H1 (cell line): ENCODE results near the gene RBSN. TPM values are rescaled to one million over a fixed set of nuclear protein-coding genes. Genes with fewer than 3 reads are reported as not detected.

Source experiments
- CTCF ChIA-PET: fragments of 300-600 bp; sonication (Branson Sonifier 250); formaldehyde crosslinking; loops from one replicate; lab custom pipeline; 2021; ENCODE audit not compliant: partially characterized antibody; lab: Charles Lee
- POLR2A ChIA-PET: fragments of 300-600 bp; sonication (Branson Sonifier 250); formaldehyde crosslinking; loops from one replicate; lab custom pipeline; 2021; ENCODE audit warnings: inconsistent platforms; ENCODE audit not compliant: partially characterized antibody; lab: Charles Lee
- DNase-seq, 2 experiments: peaks; one replicate each; pipeline versions ENCODE4 v3.0.0 to v3.0.0-alpha.2; 2010 to 2022; ENCODE audit warnings: low spot score in 2 of 2, low read depth in 1 of 2, mixed read lengths in 1 of 2
- FAIRE-seq: peaks from 2 replicates; lab custom pipeline; 2011; peaks lifted over from hg19 to GRCh38; lab: Jason Lieb, UNC
- H2AFZ ChIP-seq: 2 replicates; pipeline ENCODE4 v1.8.1; 2012; ENCODE audit warnings: low read length, inconsistent platforms
- H2AK5ac ChIP-seq: 2 replicates; pipeline ENCODE4 v1.6.1; 2013; ENCODE audit warnings: low read depth, low read length
- H2BK120ac ChIP-seq: replicated peaks from 2 replicates; pipeline ENCODE3; 2013; ENCODE audit warnings: low read depth, low read length, inconsistent platforms
- H2BK12ac ChIP-seq: 2 replicates; pipeline ENCODE4 v1.6.1; 2013; ENCODE audit warnings: low read depth, low read length
- H2BK15ac ChIP-seq: 2 replicates; pipeline ENCODE4 v1.6.1; 2013; ENCODE audit warnings: low read length
- H2BK20ac ChIP-seq: 2 replicates; pipeline ENCODE4 v1.6.1; 2013; ENCODE audit warnings: low read length
- H2BK5ac ChIP-seq: 2 replicates; pipeline ENCODE4 v1.6.1; 2013; ENCODE audit warnings: low read depth, low read length
- H3K14ac ChIP-seq: 2 replicates; pipeline ENCODE4 v1.6.1; 2013; ENCODE audit warnings: inconsistent platforms; ENCODE audit not compliant: insufficient read length
- H3K18ac ChIP-seq: 2 replicates; pipeline ENCODE4 v1.6.1; 2013; ENCODE audit warnings: low read length; ENCODE audit errors: extremely low read depth
- H3K23ac ChIP-seq: 2 replicates; pipeline ENCODE4 v1.6.1; 2013; ENCODE audit warnings: inconsistent platforms; ENCODE audit not compliant: insufficient read length
- H3K23me2 ChIP-seq: 2 replicates; pipeline ENCODE4 v1.6.1; 2013; ENCODE audit warnings: low read depth, low read length
- H3K27ac ChIP-seq: 2 replicates; pipeline ENCODE4 v1.6.1; 2011; ENCODE audit warnings: low read depth, low read length, inconsistent platforms
- H3K27me3 ChIP-seq, 4 experiments: replicated peaks in 1 of 4; 1 replicate in 1 of 4; 2 replicates in 3 of 4; pipeline versions ENCODE4 v1.6.1 to v1.8.1; 2011 to 2013; ENCODE audit warnings: low read length in 3 of 4, mild to moderate bottlenecking in 3 of 4, inconsistent platforms in 2 of 4, mixed read lengths in 2 of 4, moderate library complexity in 1 of 4; ENCODE audit not compliant: control insufficient read depth in 3 of 4, insufficient read depth in 3 of 4; ENCODE audit errors: extremely low read depth in 1 of 4
- H3K36me3 ChIP-seq, 4 experiments: 2 replicates each; pipeline versions ENCODE4 v1.6.1 to v1.8.1; 2011 to 2013; ENCODE audit warnings: mild to moderate bottlenecking in 4 of 4, low read length in 3 of 4, moderate library complexity in 2 of 4, control low read depth in 1 of 4, inconsistent platforms in 1 of 4; ENCODE audit not compliant: insufficient read depth in 4 of 4, control insufficient read depth in 2 of 4
- H3K4ac ChIP-seq: replicated peaks from 2 replicates; pipeline ENCODE3; 2013; ENCODE audit warnings: low read length, low read depth, mixed read lengths, inconsistent platforms; ENCODE audit not compliant: insufficient read length
- H3K4me1 ChIP-seq, 4 experiments: replicated peaks in 1 of 4; 1 replicate in 1 of 4; 2 replicates in 3 of 4; pipeline versions ENCODE4 v1.6.1 to v1.8.1; 2011 to 2013; ENCODE audit warnings: low read length in 3 of 4, inconsistent platforms in 2 of 4, mixed read lengths in 1 of 4; ENCODE audit not compliant: insufficient read depth in 4 of 4, control insufficient read depth in 3 of 4
- H3K4me2 ChIP-seq, 2 experiments: 2 replicates each; pipeline versions ENCODE4 v1.6.1 to v1.8.1; 2011 to 2013; ENCODE audit warnings: low read depth in 2 of 2, low read length in 2 of 2, control low read depth in 1 of 2, inconsistent platforms in 1 of 2, mild to moderate bottlenecking in 1 of 2; ENCODE audit not compliant: insufficient read depth in 1 of 2
- H3K4me3 ChIP-seq, 4 experiments: fragments of 200-600, 300-600 bp in 1 of 4; sonication (generic), shearing (Covaris generic), sonication (Bioruptor Twin) in 1 of 4; 2 replicates each; pipeline versions ENCODE4 v1.5.1 to v1.8.1; 2011 to 2016; ENCODE audit warnings: low read length in 4 of 4, low read depth in 3 of 4, control low read depth in 2 of 4, inconsistent platforms in 2 of 4, mild to moderate bottlenecking in 2 of 4, mixed read lengths in 1 of 4, moderate library complexity in 1 of 4; ENCODE audit not compliant: insufficient read depth in 2 of 4; ENCODE audit errors: extremely low read depth in 1 of 4
- H3K56ac ChIP-seq: replicated peaks from 2 replicates; pipeline ENCODE3; 2013; ENCODE audit warnings: low read depth, mild to moderate bottlenecking, mixed read lengths, low read length, inconsistent platforms; ENCODE audit not compliant: insufficient read length
- H3K79me1 ChIP-seq: 2 replicates; pipeline ENCODE4 v1.6.1; 2013; ENCODE audit warnings: low read depth, low read length, control low read depth
- H3K79me2 ChIP-seq, 2 experiments: 2 replicates each; pipeline versions ENCODE4 v1.6.1 to v1.8.1; 2012 to 2013; ENCODE audit warnings: low read length in 2 of 2, mild to moderate bottlenecking in 2 of 2, inconsistent platforms in 1 of 2; ENCODE audit not compliant: insufficient read depth in 2 of 2, control insufficient read depth in 1 of 2
- H3K9ac ChIP-seq, 4 experiments: replicated peaks in 1 of 4; 1 replicate in 1 of 4; 2 replicates in 3 of 4; pipeline versions ENCODE4 v1.6.1 to v1.8.1; 2011 to 2013; ENCODE audit warnings: low read depth in 3 of 4, low read length in 3 of 4, control low read depth in 2 of 4, mild to moderate bottlenecking in 2 of 4, moderate library complexity in 2 of 4, inconsistent platforms in 1 of 4; ENCODE audit errors: extremely low read depth in 1 of 4
- H3K9me3 ChIP-seq, 2 experiments: 2 replicates each; pipeline versions ENCODE4 v1.6.1 to v1.8.1; 2012 to 2013; ENCODE audit warnings: mild to moderate bottlenecking in 2 of 2, moderate library complexity in 2 of 2, control low read depth in 1 of 2, inconsistent platforms in 1 of 2, low read depth in 1 of 2, low read length in 1 of 2, mixed read lengths in 1 of 2; ENCODE audit not compliant: insufficient read depth in 2 of 2
- H4K20me1 ChIP-seq, 2 experiments: replicated peaks in 1 of 2; 2 replicates each; pipeline versions ENCODE3 to v1.8.1; 2011 to 2013; ENCODE audit warnings: inconsistent platforms in 2 of 2, low read length in 2 of 2, mild to moderate bottlenecking in 1 of 2; ENCODE audit not compliant: insufficient read depth in 2 of 2, control insufficient read depth in 1 of 2
- H4K5ac ChIP-seq: 2 replicates; pipeline ENCODE4 v1.6.1; 2013; ENCODE audit warnings: low read length, low read depth, mixed read lengths, inconsistent platforms; ENCODE audit not compliant: insufficient read length
- H4K8ac ChIP-seq: 2 replicates; pipeline ENCODE4 v1.8.0; 2013; ENCODE audit warnings: mild to moderate bottlenecking, moderate library complexity, low read length, inconsistent platforms; ENCODE audit not compliant: insufficient read depth; ENCODE audit errors: extremely low read depth
- H4K91ac ChIP-seq: replicated peaks from 2 replicates; pipeline ENCODE3; 2013; ENCODE audit warnings: low read length, mixed read lengths, inconsistent platforms; ENCODE audit not compliant: insufficient read length
- CHD2 ChIP-seq: IDR thresholded peaks from 2 replicates; pipeline ENCODE4 v1.6.1; 2012; ENCODE audit warnings: low read length, improper control_type of control experiment
- JUN ChIP-seq: IDR thresholded peaks from 2 replicates; pipeline ENCODE4 v1.6.1; 2011; ENCODE audit warnings: low read depth, mild to moderate bottlenecking, improper control_type of control experiment, low read length
- PHF8 ChIP-seq: fragments of 200-600 bp; sonication (generic); conservative IDR thresholded peaks from 2 replicates; pipeline ENCODE4 v1.7.1; 2012; ENCODE audit warnings: low read depth, mild to moderate bottlenecking, inconsistent platforms, low read length, moderate library complexity
- RBBP5 ChIP-seq: IDR thresholded peaks from 2 replicates; pipeline ENCODE4 v1.7.1; 2012; ENCODE audit warnings: low read depth, mild to moderate bottlenecking, inconsistent platforms, low read length, moderate library complexity, borderline replicate concordance
- SIN3A ChIP-seq, 2 experiments: IDR thresholded peaks in 1 of 2; conservative IDR thresholded peaks in 1 of 2; 2 replicates each; pipeline ENCODE4 v1.6.1; 2011 to 2012; ENCODE audit warnings: low read length in 2 of 2, improper control_type of control experiment in 1 of 2, low read depth in 1 of 2, mild to moderate bottlenecking in 1 of 2
- SP1 ChIP-seq: IDR thresholded peaks from 2 replicates; pipeline ENCODE4 v1.6.1; 2011; ENCODE audit warnings: low read depth, low read length
- SP4 ChIP-seq: IDR thresholded peaks from 2 replicates; pipeline ENCODE4 v1.6.1; 2012; ENCODE audit warnings: low read length, inconsistent platforms
- TAF1 ChIP-seq: IDR thresholded peaks from 2 replicates; pipeline ENCODE4 v1.6.1; 2011; ENCODE audit warnings: mild to moderate bottlenecking, low read depth, low read length
- WGBS, 2 experiments: shearing (Covaris generic) in 1 of 2; methylation state at CpG; one replicate each; pipeline versions ENCODE4 v1.1.6 to v1.1.7; 2013 to 2015; ENCODE audit warnings: low lambda C conversion rate in 2 of 2, mixed read lengths in 2 of 2, inconsistent platforms in 1 of 2, low coverage in 1 of 2, missing lambda C conversion rate in 1 of 2; ENCODE audit not compliant: insufficient replicate concordance in 2 of 2, insufficient coverage in 1 of 2, insufficient read length in 1 of 2; ENCODE audit errors: extremely low coverage in 1 of 2, missing lambda C conversion rate in 1 of 2; 5-methylcytosine and 5-hydroxymethylcytosine counted together
- polyA plus RNA-seq, 7 experiments: library from polyadenylated mRNA; depleted of rRNA in 3 of 7; stranded (reverse) in 5 of 7; unstranded in 2 of 7; fragments of >200 nt in 5 of 7; fragments of 200-250 nt in 2 of 7; gene quantifications; 1 replicate in 5 of 7; 2 replicates in 1 of 7; 4 replicates in 1 of 7; pipeline versions ENCODE4 v1.2.1 to v1.2.3, GENCODE V29; 2011 to 2013; ENCODE audit warnings: missing spikeins in 2 of 7, mixed read lengths in 2 of 7
- total RNA-seq: library from RNA; stranded (reverse); fragmentation: NEBNext Ultra II Directional; extraction: Animal tissue kit (Norgen Biotek cat#: 25700); gene quantifications from 2 replicates; pipeline ENCODE4 v1.2.1, GENCODE V29; 2021

Gene RBSN
- total and polyA plus RNA-seq, 2 of the 8 experiments (the other 6 are each of a cell fraction or from before 2014, with no cell fraction given): 5.9 to 20.0 TPM

DNA sequence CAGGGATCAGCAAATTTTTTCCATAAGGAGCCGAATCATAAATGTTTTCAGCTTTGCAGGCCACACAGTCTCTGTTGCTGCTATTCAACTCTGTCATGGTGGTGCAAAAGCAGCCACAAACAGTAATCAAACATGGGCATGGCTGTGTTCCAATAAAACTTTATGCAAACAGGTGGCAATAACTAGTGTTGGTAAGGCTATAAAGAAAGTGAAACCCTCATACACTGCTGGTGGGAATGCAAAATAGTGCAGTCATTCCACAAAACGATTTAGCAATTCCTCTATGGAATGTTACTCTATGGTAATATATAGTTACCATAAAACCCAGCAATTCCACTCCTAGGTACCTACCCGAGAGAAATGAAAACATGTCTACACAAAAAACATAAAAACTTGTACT, 19.9 kb downstream of the RBSN start:
- Histone ChIP-seq H2BK12ac (no peak overlapping the region), H3K4me3 (no peak overlapping the region), H3K4me1 (no peaks in the 10 kb centered on the region), H3K27me3 (no peaks in the 10 kb centered on the region), H3K4me2 (no peak overlapping the region), H3K14ac (no peak overlapping the region), H3K9ac (no peak overlapping the region), H2BK20ac (no peak overlapping the region), H3K79me1 (no peaks in the 10 kb centered on the region), H4K5ac (no peak overlapping the region), H2AFZ (no peak overlapping the region), H3K56ac (no peak overlapping the region), H2AK5ac (no peak overlapping the region), H3K36me3 (peaks cover 5 to 47% (median 30%) of the 10 kb centered on the region in 4 experiments), H2BK5ac (no peak overlapping the region), H4K91ac (no peak overlapping the region), H3K23me2 (no peaks in the 10 kb centered on the region), H3K4ac (no peak overlapping the region), H3K18ac (no peak overlapping the region), H2BK15ac (no peak overlapping the region), H4K8ac (no peak overlapping the region), H4K20me1 (peaks cover 0 to 2% of the 10 kb centered on the region in 2 experiments), H2BK120ac (no peak overlapping the region), H3K23ac (no peak overlapping the region), H3K9me3 (no peaks in the 10 kb centered on the region), H3K79me2 (no peaks in the 10 kb centered on the region), H3K27ac (no peak overlapping the region)
- ChIA-PET POLR2A (no interaction called here), CTCF (interaction anchor here (1.1 kb wide), 1 partner anchor 157 kb away, joined by 3 read pairs; no protein-coding TSS in a partner anchor)
- 95% methylated on average over 3 of the region's 3 CpGs; no CpG with 5 or more reads in 1 of the 2 experiments for WGBS, 2 experiments
- DNase-seq (no peak), FAIRE-seq (no peak)
- TF ChIP-seq SIN3A (conservative IDR thresholded peaks at IDR 0.05 in 1 of 2, IDR thresholded peaks at IDR 0.05 in 1 of 2; ENCODE audit: low read depth in 1 of 2, low read length in 2 of 2) (no peak), CHD2 (no peak), RBBP5 (no peak), SP1 (no peak), TAF1 (no peak), SP4 (no peak), PHF8 (no peak), JUN (no peak)
